Measurements from ENCODE around the gene TFB2M. TPM values are rescaled to one million over a fixed set of nuclear protein-coding genes. Genes with fewer than 3 reads are reported as not detected.

Gene TFB2M
- total and polyA plus RNA-seq, 2 of the 13 experiments (the other 11 are each of a cell fraction or from before 2014, with no cell fraction given), result 15.7 to 31.4 TPM

- ATAC-seq, result no peak
- H3K9ac ChIP-seq (ENCODE audit: insufficient read depth, low read depth, low read length), result peak overlapping the region; percentile 16; the same call in 1 of the 2 replicates
- intact Hi-C loops (cut with micrococcal nuclease; ENCODE audit: unreplicated experiment), result loop anchor here (5.0 kb wide), 1 partner anchor 33 kb away; no protein-coding TSS in a partner anchor
- H3K4me3 ChIP-seq (replicated peaks in 1 of 3; ENCODE audit: insufficient read depth in 1 of 3, low read depth in 2 of 3, low read length in 3 of 3), result no peak overlapping the region
- no peaks in the 10 kb centered on the region; a peak in 1 of 5 replicates for H3K36me3 ChIP-seq (replicated peaks in 1 of 2; ENCODE audit: control insufficient read depth in 1 of 2, insufficient read depth in 2 of 2, low read length in 2 of 2)
- H3K27me3 ChIP-seq (ENCODE audit: control insufficient read depth in 1 of 2, insufficient read depth in 2 of 2, low read length in 2 of 2), result no peaks in the 10 kb centered on the region; a peak in 1 of 5 replicates
- peak overlapping the region; percentile 16 for H3K4me2 ChIP-seq (ENCODE audit: low read depth, low read length)
- peaks cover 39% of the 10 kb centered on the region for H3K4me1 ChIP-seq (ENCODE audit: insufficient read depth, low read length)
- POLR2A ChIA-PET, result no interaction called here
- TF ChIP-seq FOSL2 (CRISPR knock-in tag; IDR thresholded peaks at IDR 0.05), result 0 out of 2 replicates have a peak, but pooled peaks have one; percentile 14
- no peak for TF ChIP-seq ZHX1 (CRISPR knock-in tag; IDR thresholded peaks at IDR 0.05; ENCODE audit: low read depth)
- H4K20me1 ChIP-seq (ENCODE audit: insufficient read depth, low read length), result 0 out of 2 replicates have a peak, but pooled peaks cover 1% of the 10 kb centered on the region
- BruUV-seq (replicated peaks), result no TSS peak
- WGBS (ENCODE audit: low lambda C conversion rate), result 66% methylated on average over 8 of the region's 8 CpGs
- no peak for FAIRE-seq
- H3K9me3 ChIP-seq (ENCODE audit: low read length), result no peaks in the 10 kb centered on the region
- CTCF ChIA-PET (ENCODE audit: low intra/inter-chr PET ratio, low total read pairs), result no interaction called here
- no peak overlapping the region for H2AFZ ChIP-seq (ENCODE audit: low read length)
- no peak for DNase-seq (ENCODE audit: low spot score)
- in situ Hi-C loops (cut with HindIII; ENCODE audit: extremely low pct_ligation_motif_present, low pct_unique_long_range_greater_than_20kb), result no loop called here
- H3K79me2 ChIP-seq (ENCODE audit: insufficient read depth, low read length), result peaks cover 67% of the 10 kb centered on the region
- H3K27ac ChIP-seq (ENCODE audit: extremely low read length, insufficient read depth, low read length), result no peak overlapping the region
These were observed 3.5 kb upstream of the TFB2M start for GRCh38 chr1:246569248-246570238.
